Stimulated activated CD4-positive, alpha-beta T cell treated with anti-CD3 and anti-CD28 coated beads, Interleukin-1b, Interleukin-23, amount 100 ng/mL, for 24 hours (primary cell): ENCODE measurements around the gene CD226.
"Not testable (repeated sequence)": the region's sequence is repeated elsewhere in the genome, so short reads cannot be mapped to it uniquely, and the experiment has no call there.

Source experiments
- DNase-seq, 4 experiments: peaks; one replicate each; pipeline ENCODE4 v3.0.0-alpha.2; 2020; ENCODE audit warnings: low read depth in 4 of 4, low spot score in 1 of 4

CD226 gene

GRCh38 chr18:69956665-69957620, 9.3 kb upstream of the CD226 start:
- DNase-seq, result no peak

GRCh38 chr18:69956057-69956456, 8.4 kb upstream of the CD226 start:
- no peak for DNase-seq

DNA sequence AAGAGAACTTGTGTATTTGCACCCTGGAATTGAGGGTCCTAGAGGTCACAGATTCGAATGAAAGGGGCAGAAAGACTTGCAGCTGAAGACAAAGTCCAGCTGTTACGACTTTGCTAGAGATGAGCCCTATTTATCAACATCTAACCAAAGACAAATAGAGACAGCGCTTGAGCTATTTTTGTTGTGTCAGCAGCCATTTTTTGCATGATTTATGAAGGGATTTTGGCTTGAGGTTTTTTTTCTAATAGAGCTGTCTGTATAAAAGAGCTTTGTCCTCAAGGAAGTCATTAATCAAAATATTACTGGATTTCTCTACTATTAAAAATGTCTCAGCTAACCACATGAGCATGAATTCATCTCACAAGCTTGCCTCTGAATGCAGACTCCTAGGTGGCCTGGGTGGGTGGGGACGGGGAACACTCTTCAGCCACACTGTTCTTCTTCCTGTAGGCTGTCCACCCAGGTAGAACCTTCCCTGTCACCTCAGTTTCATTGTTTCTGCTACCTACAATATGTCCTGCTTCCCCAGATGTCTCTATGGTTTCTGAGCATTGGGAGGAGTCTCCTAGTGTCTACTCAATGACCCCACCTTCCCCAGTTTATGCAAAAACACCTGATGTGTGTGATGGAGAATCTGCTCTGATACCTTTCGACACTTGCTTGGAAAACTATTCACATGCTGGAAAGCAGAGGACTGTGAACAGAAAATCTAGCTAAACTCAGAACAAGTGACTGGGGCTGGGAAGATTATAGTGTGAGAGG, 7.2 kb upstream of the CD226 start:
- DNase-seq, result no peak

DNA sequence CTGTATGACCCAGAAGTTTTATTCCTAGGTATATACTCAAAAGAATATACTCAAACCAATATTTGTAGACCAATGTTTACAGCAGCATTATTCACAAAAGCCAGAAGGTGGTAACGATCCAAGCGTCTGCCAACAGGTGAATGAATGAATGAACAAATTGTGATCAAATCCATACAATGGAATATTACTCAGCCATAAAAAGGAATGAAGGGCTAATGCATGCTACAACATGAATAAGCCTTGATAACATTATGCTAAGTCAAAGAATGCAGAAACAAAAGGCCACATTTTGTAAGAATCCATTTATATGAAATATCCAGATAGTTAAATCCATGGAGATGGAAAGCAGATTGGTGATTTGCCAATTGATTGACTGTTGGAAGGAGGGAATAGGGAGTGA, 5.5 kb upstream of the CD226 start:
- DNase-seq, result no peak

GRCh38 chr18:69951182-69951581, 3.5 kb upstream of the CD226 start:
- DNase-seq, result no peak

DNA sequence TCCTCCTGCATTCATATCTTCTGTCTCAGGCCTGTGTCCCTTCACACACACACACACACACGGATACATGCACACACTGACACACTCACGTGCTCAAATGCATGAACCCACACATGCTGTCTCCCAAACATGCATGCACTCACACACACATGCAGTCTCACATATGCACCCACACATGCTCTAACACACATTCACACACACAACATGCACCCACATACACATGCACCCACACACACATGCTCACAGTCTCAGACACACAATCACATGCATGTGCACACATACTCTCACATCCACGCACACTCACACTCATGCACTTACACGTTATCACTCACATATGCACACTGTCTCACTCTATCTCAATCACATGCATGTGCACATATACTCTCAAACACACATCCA, 1.9 kb upstream of the CD226 start:
- DNase-seq, result no peak

DNA sequence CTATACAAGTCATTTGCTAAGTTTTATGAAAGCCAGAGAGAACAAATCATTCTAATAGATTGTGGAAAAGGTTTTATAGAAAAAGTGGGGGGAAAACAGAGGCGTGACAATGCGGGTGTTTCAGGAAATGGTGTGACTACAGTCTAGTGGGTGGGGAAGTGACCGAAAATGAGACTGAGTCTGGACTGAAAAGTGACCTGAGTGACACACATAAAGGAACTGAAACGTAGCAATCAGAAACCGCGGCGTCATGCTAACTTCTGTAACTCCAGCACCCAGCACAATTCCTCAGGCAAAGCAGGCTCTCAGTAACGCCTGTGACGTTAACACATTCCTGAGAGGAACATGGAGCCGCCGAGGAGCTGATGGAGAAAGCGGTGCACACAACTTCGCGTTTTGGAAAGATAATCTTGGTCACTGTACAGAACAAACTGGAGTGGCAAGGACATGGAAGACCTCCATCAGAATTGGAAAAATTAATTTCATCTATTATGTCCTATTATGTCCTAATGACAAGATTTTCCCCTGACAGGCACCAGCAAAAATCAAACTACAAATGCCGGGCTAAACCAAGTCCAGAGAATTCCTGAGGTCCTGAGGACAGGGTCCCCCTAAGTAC, 1.4 kb upstream of the CD226 start:
- peak in 3 of 4 experiments; percentile 38 to 59 (median 42) for DNase-seq

GRCh38 chr18:69948256-69948655, 583 bp upstream of the CD226 start:
- DNase-seq, result no peak

DNA sequence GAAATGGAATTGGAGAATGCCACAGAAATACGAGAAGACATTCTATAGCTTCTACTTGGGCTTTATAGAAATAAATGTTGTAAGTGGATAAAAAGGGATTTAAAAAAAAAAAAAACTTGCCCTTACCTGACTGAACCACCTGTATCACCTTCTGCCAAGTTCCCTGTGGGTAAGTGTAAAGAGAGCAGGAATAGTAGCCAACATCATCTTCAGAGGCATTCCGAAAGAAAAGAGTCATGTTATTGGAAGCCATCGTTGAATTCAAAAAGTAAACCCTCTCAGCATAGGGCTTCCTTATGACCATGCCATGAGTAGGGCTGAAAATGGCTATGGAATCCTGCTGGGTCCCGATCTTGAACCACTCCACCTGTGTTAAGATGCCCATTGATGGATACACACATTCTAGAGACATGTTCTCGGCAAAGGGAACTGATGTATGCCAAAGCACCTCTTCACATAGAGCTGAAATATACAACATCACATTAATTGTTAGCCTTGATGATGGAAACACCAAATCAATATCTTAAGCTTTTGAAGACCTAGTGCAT, 991 bp downstream of the CD226 start:
- DNase-seq, result no peak

- no peak for DNase-seq
Measured at GRCh38 chr18:69945220-69946114, 2.2 kb downstream of the CD226 start.

DNA sequence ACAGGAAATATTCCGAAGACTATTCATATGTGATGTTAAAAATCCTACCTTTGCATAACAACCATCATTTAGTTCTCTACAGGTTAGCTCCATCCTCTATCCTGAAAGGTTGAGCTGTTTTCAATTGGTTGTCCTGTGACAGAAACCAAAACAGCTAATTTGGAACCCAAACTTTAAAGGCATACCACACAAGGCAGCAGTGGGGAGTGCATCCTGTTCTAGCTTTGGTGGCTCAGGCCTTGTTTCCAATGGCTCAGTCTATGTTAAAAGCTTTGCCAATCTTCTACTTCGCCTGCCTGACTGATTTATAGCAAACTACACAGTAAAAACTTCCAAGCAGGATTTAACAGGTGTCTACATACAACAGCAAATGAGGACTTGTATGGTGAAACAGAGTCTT, 3.2 kb downstream of the CD226 start:
- DNase-seq, result no peak

- no peak for DNase-seq
Measured at GRCh38 chr18:69943021-69943420, 4.7 kb downstream of the CD226 start.

- no peak for DNase-seq
Measured at GRCh38 chr18:69941183-69941582, 6.5 kb downstream of the CD226 start.

DNA sequence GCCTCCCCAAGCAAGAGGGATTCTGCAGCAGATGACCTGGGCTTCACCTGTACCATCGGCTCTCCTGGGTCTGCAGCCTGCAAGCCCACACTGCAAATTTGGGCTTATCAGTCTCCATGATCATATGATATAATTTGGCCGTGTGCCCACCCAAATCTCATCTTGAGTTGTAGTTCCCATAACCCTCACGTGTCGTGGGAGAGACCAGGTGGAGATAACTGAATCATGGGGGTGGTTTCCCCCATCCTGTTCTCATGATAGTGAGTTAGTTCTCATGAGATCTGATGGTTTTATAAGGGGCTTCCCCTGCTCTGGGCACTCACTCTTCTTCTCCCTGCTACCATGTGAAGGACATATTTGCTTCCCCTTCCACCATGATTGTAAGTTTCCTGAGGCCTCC, 7.9 kb downstream of the CD226 start:
- DNase-seq, result not testable (repeated sequence)

DNA sequence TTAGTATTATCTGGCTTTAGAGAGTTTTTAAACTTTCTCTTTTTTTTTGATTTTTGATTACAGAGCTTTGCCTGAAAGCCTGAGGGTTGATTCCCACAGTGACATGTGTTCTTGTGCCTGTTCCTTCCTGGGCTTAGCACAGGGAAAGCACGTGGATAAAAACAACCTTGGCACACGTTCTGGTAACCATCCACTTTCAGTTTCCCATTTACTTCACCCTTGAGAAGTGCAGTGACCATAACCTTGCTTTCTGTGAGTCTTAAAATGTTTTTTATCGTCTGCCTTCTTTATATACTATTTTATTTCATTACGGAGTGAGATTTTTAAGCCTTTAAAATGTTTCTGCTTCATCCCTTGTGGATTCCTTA, 11.5 kb downstream of the CD226 start:
- no peak for DNase-seq

GRCh38 chr18:69935319-69936190, 12.1 kb downstream of the CD226 start:
- DNase-seq, result peak; percentile 39 to 80 (median 56)

- no peak for DNase-seq
Measured at GRCh38 chr18:69934601-69935265, 12.9 kb downstream of the CD226 start.

GRCh38 chr18:69929041-69929774, 18.5 kb downstream of the CD226 start:
- no peak for DNase-seq
